Esophagus muscularis mucosa (tissue), 3 donors: Measurements from ENCODE around the gene TMEM250.

Experiments used
- CTCF ChIP-seq, 3 experiments: fragments of 200-600 bp in 2 of 3; fragments of 450-650 bp in 1 of 3; sonication (generic) in 2 of 3; IDR thresholded peaks; one replicate each; pipeline ENCODE4 v1.5.1; 2017 to 2019; ENCODE audit warnings: antibody characterized with exemption in 3 of 3, mild to moderate bottlenecking in 2 of 3, moderate library complexity in 1 of 3
- POLR2A ChIP-seq: fragments of 450-650 bp; IDR thresholded peaks from one replicate; pipeline ENCODE4 v1.6.1; 2017; ENCODE audit warnings: antibody characterized with exemption, moderate library complexity, mild to moderate bottlenecking, low read depth
- POLR2AphosphoS5 ChIP-seq, 2 donors: sonication (generic); formaldehyde crosslinking; IDR thresholded peaks; one replicate each; pipeline ENCODE4 v1.6.1; 2017; ENCODE audit warnings: antibody characterized with exemption in 2 of 2

GRCh38 chr9:136151214-136151804, 32.6 kb upstream of the TMEM250 start:
- no peak for TF ChIP-seq POLR2AphosphoS5 (IDR thresholded peaks at IDR 0.05)
- no peak for TF ChIP-seq CTCF (IDR thresholded peaks at IDR 0.05)
- no peak for TF ChIP-seq POLR2A
